Head of caudate nucleus (tissue), 42 donors: ENCODE data around the gene POLR2E.

Source experiments
- DNase-seq, 42 donors: peaks; one replicate each; pipeline versions ENCODE4 v3.0.0 to v3.0.0-alpha.2; 2020 to 2021; ENCODE audit warnings: mixed read lengths in 7 of 42
- intact Hi-C: fragments of 100-400 bp; cut with DNase I; formaldehyde crosslinking; loops from one replicate; pipeline ENCODE4 v1.15.0; 2022

Gene POLR2E

GRCh38 chr19:1113030-1113985 lies 18.1 kb upstream of the POLR2E start:
- peak; percentile 90 to 98 (median 96) for DNase-seq
- intact Hi-C loops: loop anchor here (5.0 kb wide), 1 partner anchor 79 kb away; no protein-coding TSS in a partner anchor

GRCh38 chr19:1112268-1113029 lies 17.3 kb upstream of the POLR2E start:
- DNase-seq: no peak
- intact Hi-C loops: loop anchor here (5.0 kb wide), 1 partner anchor 80 kb away; no protein-coding TSS in a partner anchor

- intact Hi-C loops: loop anchor here (5.0 kb wide), 1 partner anchor 81 kb away; no protein-coding TSS in a partner anchor
- no peak for DNase-seq
Observed at GRCh38 chr19:1111641-1112267, 16.6 kb upstream of the POLR2E start.

- intact Hi-C loops: loop anchor here (5.0 kb wide), 1 partner anchor 81 kb away; no protein-coding TSS in a partner anchor
- no peak for DNase-seq
Observed at GRCh38 chr19:1110809-1111640, 15.8 kb upstream of the POLR2E start.

- intact Hi-C loops: loop anchor here (5.0 kb wide), 1 partner anchor 82 kb away; no protein-coding TSS in a partner anchor
- no peak for DNase-seq
Observed at GRCh38 chr19:1109697-1110671, 14.8 kb upstream of the POLR2E start.

GRCh38 chr19:1109032-1109551 lies 13.9 kb upstream of the POLR2E start:
- DNase-seq: no peak
- intact Hi-C loops: no loop called here

- intact Hi-C loops: no loop called here
Observed at GRCh38 chr19:1108291-1109031, 13.3 kb upstream of the POLR2E start.

GRCh38 chr19:1107661-1108261 lies 12.6 kb upstream of the POLR2E start:
- no peak for DNase-seq
- intact Hi-C loops: no loop called here

More at GRCh38 chr19:1108291-1109031, 13.3 kb upstream of the POLR2E start:
- DNase-seq: no peak

- no peak for DNase-seq
- intact Hi-C loops: no loop called here
Observed at GRCh38 chr19:1106841-1107660, 11.9 kb upstream of the POLR2E start.

GRCh38 chr19:1105873-1106840 lies 11.0 kb upstream of the POLR2E start:
- intact Hi-C loops: no loop called here
- DNase-seq: no peak

GRCh38 chr19:1105008-1105872 lies 10.1 kb upstream of the POLR2E start:
- peak in 17 of 42 donors; percentile 13 to 65 (median 51) for DNase-seq
- intact Hi-C loops: no loop called here

- peak; percentile 32 to 90 (median 78) for DNase-seq
- intact Hi-C loops: no loop called here
Observed at GRCh38 chr19:1104311-1105007, 9.3 kb upstream of the POLR2E start.
